Smooth muscle cell (in vitro differentiated cells): ENCODE data around the gene TBRG4. TPM values are rescaled to one million over a fixed set of nuclear protein-coding genes. Genes with fewer than 3 reads are reported as not detected.

Experiments used
- DNase-seq: peaks from one replicate; lab custom pipeline; 2025; ENCODE audit not compliant: unreplicated experiment; lab: John Stamatoyannopoulos, UW
- H2AFZ ChIP-seq: fragments of 200-600 bp; sonication (generic); 2 replicates; pipeline ENCODE4 v1.6.0; 2016; ENCODE audit warnings: antibody characterized with exemption, low read depth, mild to moderate bottlenecking
- H3F3A ChIP-seq: fragments of 200-600 bp; sonication (generic); 2 replicates; pipeline ENCODE4 v1.6.0; 2017; ENCODE audit warnings: antibody characterized with exemption, low read depth
- H3K27ac ChIP-seq: fragments of 200-600 bp; sonication (generic); 2 replicates; pipeline ENCODE4 v1.5.1; 2016; ENCODE audit warnings: low read depth, mild to moderate bottlenecking
- H3K27me3 ChIP-seq: fragments of 200-600 bp; sonication (generic); 2 replicates; pipeline ENCODE4 v1.6.1; 2016; ENCODE audit warnings: low read depth, mild to moderate bottlenecking
- H3K36me3 ChIP-seq: fragments of 200-600 bp; sonication (generic); 2 replicates; pipeline ENCODE4 v1.5.1; 2016; ENCODE audit warnings: low read depth
- H3K4me1 ChIP-seq: fragments of 200-600 bp; sonication (generic); 2 replicates; pipeline ENCODE4 v1.5.1; 2016; ENCODE audit warnings: low read depth
- H3K4me2 ChIP-seq: fragments of 200-600 bp; sonication (generic); 2 replicates; pipeline ENCODE4 v1.6.0; 2016; ENCODE audit warnings: mild to moderate bottlenecking
- H3K4me3 ChIP-seq: fragments of 200-600 bp; sonication (generic); 2 replicates; pipeline ENCODE4 v1.5.1; 2016; ENCODE audit warnings: mild to moderate bottlenecking
- H3K79me2 ChIP-seq: fragments of 200-600 bp; sonication (generic); 2 replicates; pipeline ENCODE4 v1.6.0; 2016; ENCODE audit warnings: low read depth, mild to moderate bottlenecking
- H3K9ac ChIP-seq: fragments of 200-600 bp; sonication (generic); 2 replicates; pipeline ENCODE4 v1.6.0; 2016; ENCODE audit warnings: low read depth
- H3K9me3 ChIP-seq: fragments of 200-600 bp; sonication (generic); replicated peaks from 2 replicates; pipeline ENCODE4 v1.5.1; 2016; ENCODE audit warnings: low read depth
- H4K20me1 ChIP-seq: fragments of 200-600 bp; sonication (generic); 2 replicates; pipeline ENCODE4 v1.6.0; 2016; ENCODE audit warnings: low read depth
- CTCF ChIP-seq: fragments of 200-600 bp; sonication (generic); IDR thresholded peaks from 2 replicates; pipeline ENCODE4 v1.5.1; 2017; ENCODE audit warnings: borderline replicate concordance, mild to moderate bottlenecking, antibody characterized with exemption; ENCODE audit not compliant: insufficient read depth, poor library complexity, severe bottlenecking
- WGBS: methylation state at CpG from one replicate; pipeline ENCODE4 v1.1.7; 2016; ENCODE audit warnings: low lambda C conversion rate; 5-methylcytosine and 5-hydroxymethylcytosine counted together
- polyA plus RNA-seq: library from polyadenylated mRNA; unstranded; fragments of >200 nt; fragmentation: Nextera tagmentation; extraction: Ambion mirVana; gene quantifications from 2 replicates; pipeline ENCODE4 v1.2.1, GENCODE V29; 2016
- total RNA-seq: library from RNA; depleted of rRNA; stranded (reverse); fragments of >200 nt; gene quantifications from 2 replicates; pipeline ENCODE4 v1.2.3, GENCODE V29; 2014

Gene TBRG4
- total and polyA plus RNA-seq, 2 experiments from 2014 or later, result 30.2 to 52.5 TPM

DNA sequence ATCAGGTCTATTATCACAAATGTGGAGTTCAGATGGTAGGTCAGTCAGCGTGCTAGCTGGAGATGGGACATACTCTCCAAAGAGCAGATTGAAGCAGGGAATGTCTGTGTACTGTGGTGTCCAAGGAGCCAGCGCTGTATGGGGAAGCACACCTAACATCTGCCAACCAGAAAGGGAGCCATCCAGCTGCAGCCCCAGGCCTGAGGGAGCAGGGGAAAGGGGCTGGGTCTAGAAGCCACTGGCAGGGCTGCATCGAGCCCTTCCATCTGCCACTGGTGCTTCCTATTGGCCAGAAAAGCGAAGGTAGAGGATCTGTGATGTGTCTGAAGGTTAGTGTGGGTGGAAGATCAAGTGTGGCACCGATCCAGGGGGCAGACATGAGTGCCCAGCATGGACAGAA lies 38.1 kb upstream of the TBRG4 start:
- no peak overlapping the region for H3K4me3 ChIP-seq
- H3F3A ChIP-seq, result no peaks in the 10 kb centered on the region
- H4K20me1 ChIP-seq, result no peaks in the 10 kb centered on the region
- H3K9ac ChIP-seq, result no peak overlapping the region
- no peak overlapping the region for H2AFZ ChIP-seq
- no peak for DNase-seq
- H3K27ac ChIP-seq, result no peak overlapping the region
- no peaks in the 10 kb centered on the region for H3K27me3 ChIP-seq
- 80% methylated on average over 5 of the region's 5 CpGs for WGBS
- no peak for TF ChIP-seq CTCF
- no peaks in the 10 kb centered on the region for H3K9me3 ChIP-seq
- no peaks in the 10 kb centered on the region for H3K4me1 ChIP-seq
- H3K4me2 ChIP-seq, result no peak overlapping the region
- H3K36me3 ChIP-seq, result no peaks in the 10 kb centered on the region
- no peaks in the 10 kb centered on the region for H3K79me2 ChIP-seq

DNA sequence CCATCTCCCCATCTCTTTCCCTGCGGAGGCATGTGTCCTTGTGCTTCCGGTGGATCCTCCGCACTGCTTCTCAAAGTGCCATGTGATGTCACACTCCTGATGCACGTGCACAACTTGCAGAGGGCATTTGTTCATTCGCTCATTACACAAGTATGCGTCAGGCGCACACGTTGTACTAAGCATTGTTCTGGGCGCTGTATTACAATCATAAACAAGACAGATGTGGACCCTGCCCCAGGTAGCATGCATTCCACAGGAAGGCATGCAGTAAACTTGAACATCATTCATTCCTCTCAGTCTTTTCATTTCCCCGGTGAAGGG lies 37.1 kb upstream of the TBRG4 start:
- H3K36me3 ChIP-seq, result no peaks in the 10 kb centered on the region
- no peak overlapping the region for H2AFZ ChIP-seq
- H3K4me1 ChIP-seq, result no peaks in the 10 kb centered on the region
- no peaks in the 10 kb centered on the region for H3K9me3 ChIP-seq
- no peaks in the 10 kb centered on the region for H3K27me3 ChIP-seq
- no peak overlapping the region for H3K4me3 ChIP-seq
- H3K4me2 ChIP-seq, result no peak overlapping the region
- no peak overlapping the region for H3K27ac ChIP-seq
- H3K79me2 ChIP-seq, result no peaks in the 10 kb centered on the region
- DNase-seq, result no peak
- no peaks in the 10 kb centered on the region for H3F3A ChIP-seq
- no peak for TF ChIP-seq CTCF
- 93% methylated on average over 10 of the region's 10 CpGs for WGBS
- no peak overlapping the region for H3K9ac ChIP-seq
- H4K20me1 ChIP-seq, result no peaks in the 10 kb centered on the region

DNA sequence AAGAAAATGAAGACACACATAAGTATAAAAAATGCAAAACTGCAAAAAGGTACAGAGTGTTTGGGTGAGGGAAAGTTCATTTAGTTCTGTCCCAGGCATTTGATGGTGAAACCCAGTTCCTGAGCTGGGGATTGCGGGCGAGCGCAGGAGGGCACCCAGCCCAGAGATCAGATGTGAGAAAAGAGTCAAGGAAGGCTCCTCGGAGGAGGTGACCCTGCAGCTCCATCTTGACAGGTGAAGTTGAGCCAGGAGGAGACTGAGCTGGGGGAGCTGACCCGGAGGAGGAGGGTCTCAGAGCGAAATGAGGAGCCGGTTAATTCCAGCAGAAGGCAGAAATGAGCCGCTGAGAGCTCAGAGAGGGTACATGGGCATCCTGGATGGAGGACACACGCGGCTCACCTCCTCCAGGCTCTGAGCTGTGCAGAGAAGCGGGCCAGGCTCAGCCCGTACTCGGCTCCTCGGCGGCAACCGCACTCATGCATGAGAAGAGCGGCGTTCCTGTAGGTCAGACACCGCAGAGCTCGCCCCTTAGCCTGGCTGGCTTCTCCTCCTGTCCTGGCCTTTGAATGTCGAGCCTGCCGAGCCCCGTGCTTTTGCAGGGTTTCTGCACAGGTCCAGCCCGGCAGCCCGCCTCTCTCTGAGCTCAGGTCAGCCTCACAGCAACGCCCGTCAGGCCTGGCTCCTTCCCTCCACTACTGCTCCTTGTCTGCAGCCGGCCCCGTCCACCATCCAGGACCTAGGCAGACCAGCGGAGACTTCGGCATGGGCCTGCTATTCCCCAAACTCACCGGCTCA lies 36.6 kb upstream of the TBRG4 start:
- H3K4me1 ChIP-seq, result no peaks in the 10 kb centered on the region
- no peaks in the 10 kb centered on the region for H3K9me3 ChIP-seq
- H3K27me3 ChIP-seq, result no peaks in the 10 kb centered on the region
- no peak overlapping the region for H3K4me2 ChIP-seq
- H3F3A ChIP-seq, result no peaks in the 10 kb centered on the region
- DNase-seq, result no peak
- H3K27ac ChIP-seq, result no peak overlapping the region
- no peaks in the 10 kb centered on the region for H3K36me3 ChIP-seq
- H3K9ac ChIP-seq, result no peak overlapping the region
- no peak overlapping the region for H3K4me3 ChIP-seq
- H4K20me1 ChIP-seq, result no peaks in the 10 kb centered on the region
- no peak overlapping the region for H2AFZ ChIP-seq
- WGBS, result 87% methylated on average over 32 of the region's 32 CpGs
- no peak for TF ChIP-seq CTCF
- no peaks in the 10 kb centered on the region for H3K79me2 ChIP-seq
